H9 (cell line): ENCODE results near the gene ARL17B. TPM values are rescaled to one million over a fixed set of nuclear protein-coding genes. Genes with fewer than 3 reads are reported as not detected.

Source experiments
- DNase-seq: peaks from one replicate; pipeline ENCODE4 v3.0.0-alpha.2; 2017
- H2AFZ ChIP-seq: one replicate; pipeline ENCODE4 v1.6.1; 2013; ENCODE audit warnings: mild to moderate bottlenecking, low read length, control low read depth, moderate library complexity
- H2AK5ac ChIP-seq: 2 replicates; pipeline ENCODE4 v1.6.1; 2013; ENCODE audit warnings: low read length, control low read depth, mixed read lengths; ENCODE audit not compliant: insufficient read length
- H2BK120ac ChIP-seq: one replicate; pipeline ENCODE4 v1.6.1; 2013; ENCODE audit warnings: low read depth, mild to moderate bottlenecking, low read length, control low read depth, inconsistent platforms; ENCODE audit not compliant: poor library complexity, severe bottlenecking
- H2BK12ac ChIP-seq: 2 replicates; pipeline ENCODE4 v1.6.1; 2013; ENCODE audit warnings: low read length, control low read depth, mixed read lengths, low read depth; ENCODE audit not compliant: insufficient read length
- H2BK15ac ChIP-seq: 2 replicates; pipeline ENCODE4 v1.6.1; 2013; ENCODE audit warnings: low read depth, low read length, control low read depth
- H2BK20ac ChIP-seq: one replicate; pipeline ENCODE4 v1.6.1; 2013; ENCODE audit warnings: low read depth, mild to moderate bottlenecking, low read length, control low read depth, inconsistent platforms; ENCODE audit not compliant: poor library complexity, severe bottlenecking
- H2BK5ac ChIP-seq: 2 replicates; pipeline ENCODE4 v1.6.1; 2013; ENCODE audit warnings: low read length, control low read depth, mixed read lengths; ENCODE audit not compliant: insufficient read length
- H3K14ac ChIP-seq: 2 replicates; pipeline ENCODE4 v1.6.1; 2013; ENCODE audit warnings: low read length, control low read depth; ENCODE audit not compliant: insufficient read depth
- H3K18ac ChIP-seq: 2 replicates; pipeline ENCODE4 v1.6.1; 2013; ENCODE audit warnings: low read depth, mild to moderate bottlenecking, mixed read lengths, low read length, control low read depth; ENCODE audit not compliant: insufficient read length
- H3K23ac ChIP-seq: 2 replicates; pipeline ENCODE4 v1.6.1; 2013; ENCODE audit warnings: low read length, control low read depth, mixed read lengths, low read depth; ENCODE audit not compliant: insufficient read length
- H3K23me2 ChIP-seq: 2 replicates; pipeline ENCODE4 v1.6.1; 2013; ENCODE audit warnings: low read depth, mild to moderate bottlenecking, mixed read lengths, low read length, control low read depth; ENCODE audit not compliant: insufficient read length, poor library complexity, severe bottlenecking
- H3K27ac ChIP-seq: 2 replicates; pipeline ENCODE4 v1.5.1; 2013; ENCODE audit warnings: low read length, control low read depth, mixed read lengths, low read depth; ENCODE audit not compliant: insufficient read length
- H3K27me3 ChIP-seq: 2 replicates; pipeline ENCODE4 v1.6.1; 2013; ENCODE audit warnings: low read length, control low read depth, inconsistent platforms; ENCODE audit not compliant: insufficient read depth
- H3K4ac ChIP-seq: 2 replicates; pipeline ENCODE4 v1.6.1; 2013; ENCODE audit warnings: low read depth, mild to moderate bottlenecking, control low read depth, inconsistent platforms, low read length, moderate library complexity
- H3K4me1 ChIP-seq: 2 replicates; pipeline ENCODE4 v1.6.1; 2013; ENCODE audit warnings: low read length, control low read depth, inconsistent platforms; ENCODE audit not compliant: insufficient read depth
- H3K4me2 ChIP-seq: 2 replicates; pipeline ENCODE4 v1.6.1; 2013; ENCODE audit warnings: low read length, control low read depth, mixed read lengths; ENCODE audit not compliant: insufficient read length, insufficient read depth
- H3K56ac ChIP-seq: 2 replicates; pipeline ENCODE4 v1.6.1; 2013; ENCODE audit warnings: low read depth, mild to moderate bottlenecking, mixed read lengths, low read length, control low read depth; ENCODE audit not compliant: insufficient read length
- H3K79me1 ChIP-seq: 2 replicates; pipeline ENCODE4 v1.6.1; 2013; ENCODE audit warnings: low read depth, mild to moderate bottlenecking, moderate library complexity, low read length, control low read depth, inconsistent platforms; ENCODE audit not compliant: insufficient read depth, poor library complexity, severe bottlenecking
- H3K79me2 ChIP-seq: 2 replicates; pipeline ENCODE4 v1.6.1; 2013; ENCODE audit warnings: low read length, control low read depth, inconsistent platforms; ENCODE audit not compliant: insufficient read depth
- H3K9ac ChIP-seq: 2 replicates; pipeline ENCODE4 v1.6.1; 2013; ENCODE audit warnings: low read length, control low read depth, mixed read lengths; ENCODE audit not compliant: insufficient read length; ENCODE audit errors: extremely low read depth
- H3K9me3 ChIP-seq: one replicate; pipeline ENCODE4 v1.6.1; 2013; ENCODE audit warnings: low read depth, low read length, inconsistent platforms; ENCODE audit not compliant: control insufficient read depth
- H3T11ph ChIP-seq: one replicate; pipeline ENCODE4 v1.6.1; 2013; ENCODE audit warnings: mild to moderate bottlenecking, low read length, control low read depth, inconsistent platforms
- H4K20me1 ChIP-seq: one replicate; pipeline ENCODE4 v1.6.1; 2013; ENCODE audit not compliant: control insufficient read depth, insufficient read length, insufficient read depth
- H4K5ac ChIP-seq: 2 replicates; pipeline ENCODE4 v1.6.1; 2013; ENCODE audit warnings: low read depth, mild to moderate bottlenecking, mixed read lengths, low read length, control low read depth; ENCODE audit not compliant: insufficient read length
- H4K8ac ChIP-seq: replicated peaks from 2 replicates; pipeline ENCODE4 v1.6.1; 2013; ENCODE audit warnings: low read length, control low read depth, mixed read lengths, low read depth; ENCODE audit not compliant: insufficient read length
- H4K91ac ChIP-seq: 2 replicates; pipeline ENCODE4 v1.6.1; 2013; ENCODE audit warnings: low read depth, mild to moderate bottlenecking, moderate library complexity, mixed read lengths, low read length, control low read depth; ENCODE audit not compliant: insufficient read length
- H3K27ac Mint-ChIP-seq, 3 experiments: 2 replicates in 2 of 3; 3 replicates in 1 of 3; pipeline ENCODE4 v1.8.0; 2020 to 2021; ENCODE audit warnings: mixed read lengths in 3 of 3, mild to moderate bottlenecking in 1 of 3, moderate library complexity in 1 of 3
- H3K27me3 Mint-ChIP-seq: 2 replicates; pipeline ENCODE4 v1.8.0; 2021; ENCODE audit warnings: low read depth, mild to moderate bottlenecking, moderate library complexity, mixed read lengths
- H3K36me3 Mint-ChIP-seq, 3 experiments: 2 replicates in 2 of 3; 3 replicates in 1 of 3; pipeline ENCODE4 v1.8.0; 2020 to 2021; ENCODE audit warnings: low read depth in 3 of 3, mixed read lengths in 3 of 3; ENCODE audit not compliant: insufficient read depth in 1 of 3
- H3K4me1 Mint-ChIP-seq, 2 experiments: 2 replicates each; pipeline ENCODE4 v1.8.0; 2020; ENCODE audit warnings: mixed read lengths in 2 of 2
- H3K4me3 Mint-ChIP-seq, 2 experiments: 2 replicates in 1 of 2; 3 replicates in 1 of 2; pipeline ENCODE4 v1.8.0; 2020 to 2021; ENCODE audit warnings: mild to moderate bottlenecking in 2 of 2, mixed read lengths in 2 of 2, moderate library complexity in 1 of 2
- H3K9me3 Mint-ChIP-seq, 2 experiments: 2 replicates in 1 of 2; 3 replicates in 1 of 2; pipeline ENCODE4 v1.8.0; 2020; ENCODE audit warnings: mild to moderate bottlenecking in 2 of 2, mixed read lengths in 2 of 2, moderate library complexity in 1 of 2
- CTCF ChIP-seq: fragments of 200-600 bp; sonication (generic); conservative IDR thresholded peaks from 3 replicates; pipeline ENCODE4 v1.8.0; 2021; ENCODE audit warnings: antibody characterized with exemption, mild to moderate bottlenecking
- WGBS: extraction: QIAGEN DNeasy Blood & Tissue Kit; methylation state at CpG from one replicate; pipeline ENCODE4 v1.1.7; 2013; ENCODE audit warnings: missing lambda C conversion rate, low lambda C conversion rate, mixed read lengths; ENCODE audit not compliant: insufficient read length; ENCODE audit errors: extremely low coverage; 5-methylcytosine and 5-hydroxymethylcytosine counted together
- total RNA-seq: library from RNA; stranded (reverse); gene quantifications from 2 replicates; pipeline ENCODE4 v1.2.1, GENCODE V29; 2021

ARL17B gene
- total RNA-seq, 1 experiment from 2014 or later, result 10.8 TPM

- H3K27ac ChIP-seq, result no peak overlapping the region
Observed at GRCh38 chr17:46264456-46265198, 96.9 kb downstream of the ARL17B start.

More at GRCh38 chr17:46264456-46265198, 96.9 kb downstream of the ARL17B start:
- Histone ChIP-seq H3K23me2 (peaks cover 17% of the 10 kb centered on the region), H3K18ac (no peak overlapping the region), H3K9me3 (no peaks in the 10 kb centered on the region), H3K4ac (no peak overlapping the region), H2BK20ac (no peak overlapping the region), H2BK12ac (no peak overlapping the region), H2BK15ac (no peak overlapping the region), H4K8ac (no peak overlapping the region), H3K9ac (no peak overlapping the region), H3K79me2 (no peaks in the 10 kb centered on the region), H2BK120ac (no peak overlapping the region), H4K5ac (no peak overlapping the region), H3K14ac (no peak overlapping the region), H3K56ac (no peak overlapping the region), H3T11ph (no peak overlapping the region), H4K91ac (no peak overlapping the region), H2AFZ (no peak overlapping the region), H2BK5ac (no peak overlapping the region), H3K23ac (no peak overlapping the region), H3K4me2 (no peak overlapping the region), H3K4me1 (no peaks in the 10 kb centered on the region), H4K20me1 (no peaks in the 10 kb centered on the region), H2AK5ac (no peak overlapping the region), H3K27me3 (peaks cover 18% of the 10 kb centered on the region; the same call in 1 of the 2 replicates), H3K79me1 (no peaks in the 10 kb centered on the region)
- Mint-ChIP-seq H3K27me3 (peaks cover 89% of the 10 kb centered on the region), H3K9me3 (no peaks in the 10 kb centered on the region; a peak in 1 of 5 replicates), H3K4me1 (peaks cover 10 to 17% of the 10 kb centered on the region in 2 experiments), H3K36me3 (peaks cover 5 to 6% (median 5%) of the 10 kb centered on the region in 3 experiments; a peak in 5 of 7 replicates), H3K27ac (no peak overlapping the region), H3K4me3 (no peak overlapping the region)
- no peak for TF ChIP-seq CTCF
- WGBS, result no CpG with 5 or more reads among the region's 3 CpGs
- peak; percentile 43 for DNase-seq
